HEK293 (cell line): Measurements from ENCODE around the gene SLC2A14.

Experiments used
- ZBTB17 ChIP-seq: fragments of 450-650 bp; formaldehyde crosslinking; IDR thresholded peaks from 2 replicates; pipeline ENCODE4 v1.5.1; 2016; ENCODE audit warnings: missing biosample characterization, missing genetic modification characterization
- ZEB2 ChIP-seq: fragments of 450-650 bp; formaldehyde crosslinking; IDR thresholded peaks from 2 replicates; pipeline ENCODE4 v1.5.1; 2016; ENCODE audit warnings: missing biosample characterization, missing genetic modification characterization
- ZNF23 ChIP-seq: fragments of 450-650 bp; formaldehyde crosslinking; IDR thresholded peaks from 2 replicates; pipeline ENCODE4 v1.5.1; 2016; ENCODE audit warnings: missing biosample characterization, missing genetic modification characterization, borderline replicate concordance
- ZNF274 ChIP-seq, 2 experiments: fragments of 200-500 bp in 1 of 2; fragments of 450-650 bp in 1 of 2; sonication (Bioruptor generic) in 1 of 2; formaldehyde crosslinking in 1 of 2; IDR thresholded peaks; 2 replicates each; pipeline versions ENCODE4 v1.5.1 to v1.6.1; 2014 to 2016; ENCODE audit warnings: borderline replicate concordance in 1 of 2, inconsistent platforms in 1 of 2, low read length in 1 of 2, missing biosample characterization in 1 of 2, missing genetic modification characterization in 1 of 2
- ZNF335 ChIP-seq: fragments of 450-650 bp; formaldehyde crosslinking; conservative IDR thresholded peaks from 2 replicates; pipeline ENCODE4 v1.5.1; 2016; ENCODE audit warnings: missing biosample characterization, missing genetic modification characterization
- ZNF513 ChIP-seq: fragments of 450-650 bp; IDR thresholded peaks from 2 replicates; pipeline ENCODE4 v1.5.1; 2018; ENCODE audit warnings: missing biosample characterization, missing genetic modification characterization
- ZNF530 ChIP-seq: fragments of 450-650 bp; formaldehyde crosslinking; IDR thresholded peaks from 2 replicates; pipeline ENCODE4 v1.5.1; 2016; ENCODE audit warnings: low read depth, missing biosample characterization, missing genetic modification characterization
- ZNF660 ChIP-seq: fragments of 450-650 bp; IDR thresholded peaks from 2 replicates; pipeline ENCODE4 v1.5.1; 2018; ENCODE audit warnings: missing biosample characterization, mild to moderate bottlenecking, missing genetic modification characterization
- ZNF701 ChIP-seq: fragments of 450-650 bp; formaldehyde crosslinking; IDR thresholded peaks from 2 replicates; pipeline ENCODE4 v1.5.1; 2016; ENCODE audit warnings: missing biosample characterization, missing genetic modification characterization
- TF ChIP-seq, protein P1 (sequence below): fragments of 450-650 bp; formaldehyde crosslinking; IDR thresholded peaks from 2 replicates; pipeline ENCODE4 v1.5.1; 2016; ENCODE audit warnings: missing biosample characterization, missing genetic modification characterization

- TF ChIP-seq, protein P1, sequence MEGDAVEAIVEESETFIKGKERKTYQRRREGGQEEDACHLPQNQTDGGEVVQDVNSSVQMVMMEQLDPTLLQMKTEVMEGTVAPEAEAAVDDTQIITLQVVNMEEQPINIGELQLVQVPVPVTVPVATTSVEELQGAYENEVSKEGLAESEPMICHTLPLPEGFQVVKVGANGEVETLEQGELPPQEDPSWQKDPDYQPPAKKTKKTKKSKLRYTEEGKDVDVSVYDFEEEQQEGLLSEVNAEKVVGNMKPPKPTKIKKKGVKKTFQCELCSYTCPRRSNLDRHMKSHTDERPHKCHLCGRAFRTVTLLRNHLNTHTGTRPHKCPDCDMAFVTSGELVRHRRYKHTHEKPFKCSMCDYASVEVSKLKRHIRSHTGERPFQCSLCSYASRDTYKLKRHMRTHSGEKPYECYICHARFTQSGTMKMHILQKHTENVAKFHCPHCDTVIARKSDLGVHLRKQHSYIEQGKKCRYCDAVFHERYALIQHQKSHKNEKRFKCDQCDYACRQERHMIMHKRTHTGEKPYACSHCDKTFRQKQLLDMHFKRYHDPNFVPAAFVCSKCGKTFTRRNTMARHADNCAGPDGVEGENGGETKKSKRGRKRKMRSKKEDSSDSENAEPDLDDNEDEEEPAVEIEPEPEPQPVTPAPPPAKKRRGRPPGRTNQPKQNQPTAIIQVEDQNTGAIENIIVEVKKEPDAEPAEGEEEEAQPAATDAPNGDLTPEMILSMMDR (tag by site-specific recombination), result no peak
- TF ChIP-seq ZNF335 (tag by site-specific recombination) (no peak), ZNF530 (tag by site-specific recombination) (no peak), ZBTB17 (tag by site-specific recombination) (no peak), ZNF513 (no peak), ZNF274 (IDR thresholded peaks at IDR 0.05; ENCODE audit: low read length) (no peak), ZNF274 (tag by site-specific recombination; IDR thresholded peaks at IDR 0.05; ENCODE audit: borderline replicate concordance) (no peak), ZNF660 (tag by site-specific recombination) (no peak), ZNF23 (no peak), ZEB2 (tag by site-specific recombination) (no peak), ZNF701 (tag by site-specific recombination) (no peak)
These were observed 19.2 kb downstream of the SLC2A14 start for GRCh38 chr12:7853557-7853956.
